H9 (cell line): Measurements from ENCODE around the gene PAIP2. TPM values are rescaled to one million over a fixed set of nuclear protein-coding genes. Genes with fewer than 3 reads are reported as not detected.

Source experiments
- DNase-seq: peaks from one replicate; pipeline ENCODE4 v3.0.0-alpha.2; 2017
- H2AFZ ChIP-seq: one replicate; pipeline ENCODE4 v1.6.1; 2013; ENCODE audit warnings: mild to moderate bottlenecking, low read length, control low read depth, moderate library complexity
- H2AK5ac ChIP-seq: 2 replicates; pipeline ENCODE4 v1.6.1; 2013; ENCODE audit warnings: low read length, control low read depth, mixed read lengths; ENCODE audit not compliant: insufficient read length
- H2BK120ac ChIP-seq: one replicate; pipeline ENCODE4 v1.6.1; 2013; ENCODE audit warnings: low read depth, mild to moderate bottlenecking, low read length, control low read depth, inconsistent platforms; ENCODE audit not compliant: poor library complexity, severe bottlenecking
- H2BK12ac ChIP-seq: 2 replicates; pipeline ENCODE4 v1.6.1; 2013; ENCODE audit warnings: low read length, control low read depth, mixed read lengths, low read depth; ENCODE audit not compliant: insufficient read length
- H2BK15ac ChIP-seq: 2 replicates; pipeline ENCODE4 v1.6.1; 2013; ENCODE audit warnings: low read depth, low read length, control low read depth
- H2BK20ac ChIP-seq: one replicate; pipeline ENCODE4 v1.6.1; 2013; ENCODE audit warnings: low read depth, mild to moderate bottlenecking, low read length, control low read depth, inconsistent platforms; ENCODE audit not compliant: poor library complexity, severe bottlenecking
- H2BK5ac ChIP-seq: 2 replicates; pipeline ENCODE4 v1.6.1; 2013; ENCODE audit warnings: low read length, control low read depth, mixed read lengths; ENCODE audit not compliant: insufficient read length
- H3K14ac ChIP-seq: 2 replicates; pipeline ENCODE4 v1.6.1; 2013; ENCODE audit warnings: low read length, control low read depth; ENCODE audit not compliant: insufficient read depth
- H3K18ac ChIP-seq: 2 replicates; pipeline ENCODE4 v1.6.1; 2013; ENCODE audit warnings: low read depth, mild to moderate bottlenecking, mixed read lengths, low read length, control low read depth; ENCODE audit not compliant: insufficient read length
- H3K23ac ChIP-seq: 2 replicates; pipeline ENCODE4 v1.6.1; 2013; ENCODE audit warnings: low read length, control low read depth, mixed read lengths, low read depth; ENCODE audit not compliant: insufficient read length
- H3K23me2 ChIP-seq: 2 replicates; pipeline ENCODE4 v1.6.1; 2013; ENCODE audit warnings: low read depth, mild to moderate bottlenecking, mixed read lengths, low read length, control low read depth; ENCODE audit not compliant: insufficient read length, poor library complexity, severe bottlenecking
- H3K27ac ChIP-seq: 2 replicates; pipeline ENCODE4 v1.5.1; 2013; ENCODE audit warnings: low read length, control low read depth, mixed read lengths, low read depth; ENCODE audit not compliant: insufficient read length
- H3K27me3 ChIP-seq: 2 replicates; pipeline ENCODE4 v1.6.1; 2013; ENCODE audit warnings: low read length, control low read depth, inconsistent platforms; ENCODE audit not compliant: insufficient read depth
- H3K4ac ChIP-seq: 2 replicates; pipeline ENCODE4 v1.6.1; 2013; ENCODE audit warnings: low read depth, mild to moderate bottlenecking, control low read depth, inconsistent platforms, low read length, moderate library complexity
- H3K4me1 ChIP-seq: 2 replicates; pipeline ENCODE4 v1.6.1; 2013; ENCODE audit warnings: low read length, control low read depth, inconsistent platforms; ENCODE audit not compliant: insufficient read depth
- H3K4me2 ChIP-seq: 2 replicates; pipeline ENCODE4 v1.6.1; 2013; ENCODE audit warnings: low read length, control low read depth, mixed read lengths; ENCODE audit not compliant: insufficient read length, insufficient read depth
- H3K56ac ChIP-seq: 2 replicates; pipeline ENCODE4 v1.6.1; 2013; ENCODE audit warnings: low read depth, mild to moderate bottlenecking, mixed read lengths, low read length, control low read depth; ENCODE audit not compliant: insufficient read length
- H3K79me1 ChIP-seq: 2 replicates; pipeline ENCODE4 v1.6.1; 2013; ENCODE audit warnings: low read depth, mild to moderate bottlenecking, moderate library complexity, low read length, control low read depth, inconsistent platforms; ENCODE audit not compliant: insufficient read depth, poor library complexity, severe bottlenecking
- H3K79me2 ChIP-seq: 2 replicates; pipeline ENCODE4 v1.6.1; 2013; ENCODE audit warnings: low read length, control low read depth, inconsistent platforms; ENCODE audit not compliant: insufficient read depth
- H3K9ac ChIP-seq: 2 replicates; pipeline ENCODE4 v1.6.1; 2013; ENCODE audit warnings: low read length, control low read depth, mixed read lengths; ENCODE audit not compliant: insufficient read length; ENCODE audit errors: extremely low read depth
- H3K9me3 ChIP-seq: one replicate; pipeline ENCODE4 v1.6.1; 2013; ENCODE audit warnings: low read depth, low read length, inconsistent platforms; ENCODE audit not compliant: control insufficient read depth
- H3T11ph ChIP-seq: one replicate; pipeline ENCODE4 v1.6.1; 2013; ENCODE audit warnings: mild to moderate bottlenecking, low read length, control low read depth, inconsistent platforms
- H4K20me1 ChIP-seq: one replicate; pipeline ENCODE4 v1.6.1; 2013; ENCODE audit not compliant: control insufficient read depth, insufficient read length, insufficient read depth
- H4K5ac ChIP-seq: 2 replicates; pipeline ENCODE4 v1.6.1; 2013; ENCODE audit warnings: low read depth, mild to moderate bottlenecking, mixed read lengths, low read length, control low read depth; ENCODE audit not compliant: insufficient read length
- H4K8ac ChIP-seq: replicated peaks from 2 replicates; pipeline ENCODE4 v1.6.1; 2013; ENCODE audit warnings: low read length, control low read depth, mixed read lengths, low read depth; ENCODE audit not compliant: insufficient read length
- H4K91ac ChIP-seq: 2 replicates; pipeline ENCODE4 v1.6.1; 2013; ENCODE audit warnings: low read depth, mild to moderate bottlenecking, moderate library complexity, mixed read lengths, low read length, control low read depth; ENCODE audit not compliant: insufficient read length
- H3K27ac Mint-ChIP-seq, 3 experiments: 2 replicates in 2 of 3; 3 replicates in 1 of 3; pipeline ENCODE4 v1.8.0; 2020 to 2021; ENCODE audit warnings: mixed read lengths in 3 of 3, mild to moderate bottlenecking in 1 of 3, moderate library complexity in 1 of 3
- H3K27me3 Mint-ChIP-seq: 2 replicates; pipeline ENCODE4 v1.8.0; 2021; ENCODE audit warnings: low read depth, mild to moderate bottlenecking, moderate library complexity, mixed read lengths
- H3K36me3 Mint-ChIP-seq, 3 experiments: 2 replicates in 2 of 3; 3 replicates in 1 of 3; pipeline ENCODE4 v1.8.0; 2020 to 2021; ENCODE audit warnings: low read depth in 3 of 3, mixed read lengths in 3 of 3; ENCODE audit not compliant: insufficient read depth in 1 of 3
- H3K4me1 Mint-ChIP-seq, 2 experiments: 2 replicates each; pipeline ENCODE4 v1.8.0; 2020; ENCODE audit warnings: mixed read lengths in 2 of 2
- H3K4me3 Mint-ChIP-seq, 2 experiments: 2 replicates in 1 of 2; 3 replicates in 1 of 2; pipeline ENCODE4 v1.8.0; 2020 to 2021; ENCODE audit warnings: mild to moderate bottlenecking in 2 of 2, mixed read lengths in 2 of 2, moderate library complexity in 1 of 2
- H3K9me3 Mint-ChIP-seq, 2 experiments: 2 replicates in 1 of 2; 3 replicates in 1 of 2; pipeline ENCODE4 v1.8.0; 2020; ENCODE audit warnings: mild to moderate bottlenecking in 2 of 2, mixed read lengths in 2 of 2, moderate library complexity in 1 of 2
- CTCF ChIP-seq: fragments of 200-600 bp; sonication (generic); conservative IDR thresholded peaks from 3 replicates; pipeline ENCODE4 v1.8.0; 2021; ENCODE audit warnings: antibody characterized with exemption, mild to moderate bottlenecking
- WGBS: extraction: QIAGEN DNeasy Blood & Tissue Kit; methylation state at CpG from one replicate; pipeline ENCODE4 v1.1.7; 2013; ENCODE audit warnings: missing lambda C conversion rate, low lambda C conversion rate, mixed read lengths; ENCODE audit not compliant: insufficient read length; ENCODE audit errors: extremely low coverage; 5-methylcytosine and 5-hydroxymethylcytosine counted together
- total RNA-seq: library from RNA; stranded (reverse); gene quantifications from 2 replicates; pipeline ENCODE4 v1.2.1, GENCODE V29; 2021

Gene PAIP2
- total RNA-seq, 1 experiment from 2014 or later = 121 TPM

GRCh38 chr5:139369181-139369580, 27.5 kb downstream of the PAIP2 start:
- Mint-ChIP-seq H3K36me3 (peaks cover 28 to 74% (median 51%) of the 10 kb centered on the region in 3 experiments; a peak in 6 of 7 replicates), H3K27ac (no peak overlapping the region), H3K4me3 (no peak overlapping the region), H3K9me3 (no peaks in the 10 kb centered on the region), H3K4me1 (no peaks in the 10 kb centered on the region), H3K27me3 (no peaks in the 10 kb centered on the region)
- Histone ChIP-seq H3K56ac (no peak overlapping the region), H4K91ac (no peak overlapping the region), H4K8ac (no peak overlapping the region), H3K79me1 (no peaks in the 10 kb centered on the region), H3K9ac (no peak overlapping the region), H2AFZ (no peak overlapping the region), H3K4ac (no peak overlapping the region), H3K27me3 (no peaks in the 10 kb centered on the region), H3K27ac (no peak overlapping the region), H2BK5ac (no peak overlapping the region), H2BK12ac (no peak overlapping the region), H4K5ac (no peak overlapping the region), H3T11ph (no peak overlapping the region), H2BK20ac (no peak overlapping the region), H3K23me2 (no peaks in the 10 kb centered on the region), H3K18ac (no peak overlapping the region), H3K4me1 (no peaks in the 10 kb centered on the region), H3K4me2 (no peak overlapping the region), H3K14ac (no peak overlapping the region), H3K79me2 (no peaks in the 10 kb centered on the region), H2BK15ac (no peak overlapping the region), H2AK5ac (no peak overlapping the region), H4K20me1 (no peaks in the 10 kb centered on the region), H3K9me3 (no peaks in the 10 kb centered on the region), H3K23ac (no peak overlapping the region), H2BK120ac (no peak overlapping the region)
- DNase-seq = no peak
- no peak for TF ChIP-seq CTCF
- no CpG with 5 or more reads among the region's 1 CpG for WGBS
